Measurements from ENCODE around the gene APEX1. TPM values are rescaled to one million over a fixed set of nuclear protein-coding genes. Genes with fewer than 3 reads are reported as not detected.

Gene APEX1
- total RNA-seq, 1 donor from 2014 or later, result 76.6 TPM

DNA sequence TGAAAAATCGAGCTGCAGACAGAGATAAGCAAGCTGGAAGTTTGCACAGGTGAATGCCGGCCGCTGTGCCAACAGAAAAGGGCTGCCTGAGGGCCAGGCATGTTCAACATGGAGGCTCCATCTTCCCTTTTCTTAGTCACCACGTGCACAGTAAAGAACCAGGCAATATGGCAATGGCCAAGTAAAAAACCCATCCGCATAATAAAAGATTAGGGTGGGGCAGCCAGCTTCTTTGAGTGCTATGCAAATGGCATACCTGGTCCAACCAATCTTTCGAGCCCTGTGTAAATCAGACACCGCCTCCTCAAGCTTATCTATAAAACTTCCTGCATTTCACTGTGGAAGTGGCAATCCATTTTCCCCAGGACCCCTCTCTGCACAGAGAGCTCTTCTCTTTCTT is 30.9 kb downstream of the APEX1 start:
- H3K36me3 Mint-ChIP-seq, result no peaks in the 10 kb centered on the region
- peaks cover 15% of the 10 kb centered on the region for H3K4me1 ChIP-seq
- H3K27ac Mint-ChIP-seq, result no peak overlapping the region
- no peaks in the 10 kb centered on the region for H3F3A ChIP-seq (ENCODE audit: low read depth)
- no peaks in the 10 kb centered on the region for H3K9me3 Mint-ChIP-seq
- no peak overlapping the region for H3K27ac ChIP-seq
- H3K27me3 Mint-ChIP-seq (ENCODE audit: insufficient read depth, low read depth), result peaks cover 4% of the 10 kb centered on the region
- no peak overlapping the region for H2AFZ ChIP-seq (replicated peaks)
- no peaks in the 10 kb centered on the region for H3K9me3 ChIP-seq (ENCODE audit: low read depth)
- H4K20me1 ChIP-seq (ENCODE audit: low read depth), result no peaks in the 10 kb centered on the region
- H3K4me1 Mint-ChIP-seq, result peaks cover 6% of the 10 kb centered on the region
- H3K4me3 ChIP-seq, result no peak overlapping the region
- H3K4me3 Mint-ChIP-seq, result no peak overlapping the region
- TF ChIP-seq EZH2phosphoT487 (IDR thresholded peaks at IDR 0.05) (no peak), EZH2 (IDR thresholded peaks at IDR 0.05) (no peak), CTCF (IDR thresholded peaks at IDR 0.05) (no peak)
- no peaks in the 10 kb centered on the region for H3K36me3 ChIP-seq
- no peak overlapping the region for H3K9ac ChIP-seq
- no peaks in the 10 kb centered on the region for H3K27me3 ChIP-seq
- H3K4me2 ChIP-seq, result no peak overlapping the region
- H3K79me2 ChIP-seq (ENCODE audit: low read depth), result no peaks in the 10 kb centered on the region
- DNase-seq (ENCODE audit: low spot score), result no peak

DNA sequence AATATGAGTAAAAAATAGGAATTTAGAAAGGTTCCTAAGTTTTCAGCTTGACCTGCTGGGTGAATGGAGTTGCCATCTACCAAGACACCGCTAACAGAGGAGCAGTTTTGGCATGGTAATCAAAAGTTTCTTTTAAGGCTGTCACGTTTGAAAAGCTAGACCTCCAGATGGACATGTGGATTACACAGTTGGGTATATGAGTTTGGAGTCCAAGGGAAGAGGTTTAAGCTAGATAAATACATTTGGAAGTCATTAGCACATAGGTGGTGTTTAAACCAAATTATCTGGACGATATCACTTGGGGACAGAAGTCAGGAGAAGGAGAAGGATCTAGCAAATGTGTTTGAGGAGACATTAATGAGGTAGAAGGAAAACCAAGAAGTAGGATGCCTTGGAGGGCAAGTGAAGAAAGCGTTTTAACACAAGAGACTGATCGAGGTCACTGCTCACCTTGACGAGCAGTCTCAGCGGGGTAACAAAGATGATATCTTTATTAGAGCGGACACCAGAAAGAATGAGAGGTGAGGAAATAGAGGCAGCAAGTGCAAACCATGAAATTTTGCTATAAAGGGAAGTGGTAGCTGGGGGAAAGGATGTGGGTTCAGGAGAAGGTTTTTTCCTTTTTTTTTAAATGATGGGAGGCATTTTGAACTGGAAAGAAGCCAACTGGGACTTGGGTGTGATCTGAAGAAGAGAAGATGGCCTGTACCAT is 31.8 kb downstream of the APEX1 start:
- Histone ChIP-seq H3K4me1 (peaks cover 8% of the 10 kb centered on the region), H3K9ac (no peak overlapping the region), H4K20me1 (ENCODE audit: low read depth) (no peaks in the 10 kb centered on the region), H3K4me2 (no peak overlapping the region), H3K4me3 (no peak overlapping the region), H2AFZ (replicated peaks) (no peak overlapping the region), H3K36me3 (no peaks in the 10 kb centered on the region), H3K27ac (no peak overlapping the region), H3K27me3 (no peaks in the 10 kb centered on the region), H3K79me2 (ENCODE audit: low read depth) (no peaks in the 10 kb centered on the region), H3K9me3 (ENCODE audit: low read depth) (no peaks in the 10 kb centered on the region), H3F3A (ENCODE audit: low read depth) (no peaks in the 10 kb centered on the region)
- DNase-seq (ENCODE audit: low spot score), result no peak
- H3K4me3 Mint-ChIP-seq, result no peak overlapping the region
- H3K27me3 Mint-ChIP-seq (ENCODE audit: insufficient read depth, low read depth), result peaks cover 4% of the 10 kb centered on the region
- H3K36me3 Mint-ChIP-seq, result no peaks in the 10 kb centered on the region
- no peak overlapping the region for H3K27ac Mint-ChIP-seq
- H3K9me3 Mint-ChIP-seq, result no peaks in the 10 kb centered on the region
- TF ChIP-seq EZH2phosphoT487 (IDR thresholded peaks at IDR 0.05) (no peak), EZH2 (IDR thresholded peaks at IDR 0.05) (no peak), CTCF (IDR thresholded peaks at IDR 0.05) (no peak)
- peaks cover 6% of the 10 kb centered on the region for H3K4me1 Mint-ChIP-seq

GRCh38 chr14:20487396-20487725 is 32.3 kb downstream of the APEX1 start:
- Histone ChIP-seq H3K36me3 (no peaks in the 10 kb centered on the region), H3K9me3 (ENCODE audit: low read depth) (no peaks in the 10 kb centered on the region), H3K4me2 (no peak overlapping the region), H3K27me3 (no peaks in the 10 kb centered on the region), H3F3A (ENCODE audit: low read depth) (no peaks in the 10 kb centered on the region), H3K4me3 (no peak overlapping the region), H3K4me1 (peaks cover 2% of the 10 kb centered on the region), H3K79me2 (ENCODE audit: low read depth) (no peaks in the 10 kb centered on the region), H2AFZ (replicated peaks) (no peak overlapping the region), H3K27ac (no peak overlapping the region), H4K20me1 (ENCODE audit: low read depth) (no peaks in the 10 kb centered on the region), H3K9ac (no peak overlapping the region)
- TF ChIP-seq EZH2 (IDR thresholded peaks at IDR 0.05) (no peak), CTCF (IDR thresholded peaks at IDR 0.05) (peak; percentile 27)
- Mint-ChIP-seq H3K9me3 (no peaks in the 10 kb centered on the region), H3K36me3 (no peaks in the 10 kb centered on the region), H3K4me3 (no peak overlapping the region), H3K27me3 (ENCODE audit: insufficient read depth, low read depth) (peaks cover 4% of the 10 kb centered on the region), H3K4me1 (peaks cover 3% of the 10 kb centered on the region), H3K27ac (no peak overlapping the region)
- DNase-seq (ENCODE audit: low spot score), result no peak
